SU-DHL-6 (cell line): ENCODE data around the gene FAM210A.

Experiments
- EZH2phosphoT487 ChIP-seq: fragments of 200-600 bp; sonication (generic), shearing (Covaris generic); conservative IDR thresholded peaks from 2 replicates; pipeline ENCODE4 v1.6.1; 2018; ENCODE audit warnings: mild to moderate bottlenecking, antibody characterized with exemption, low read length, moderate library complexity, mixed read lengths
- TF ChIP-seq, protein P1 (sequence below): fragments of 200-600 bp; sonication (generic); IDR thresholded peaks from one replicate; pipeline ENCODE4 v1.5.1; 2017; ENCODE audit warnings: antibody characterized with exemption, mild to moderate bottlenecking, low read length, moderate library complexity; ENCODE audit not compliant: insufficient read depth, poor library complexity, severe bottlenecking

DNA sequence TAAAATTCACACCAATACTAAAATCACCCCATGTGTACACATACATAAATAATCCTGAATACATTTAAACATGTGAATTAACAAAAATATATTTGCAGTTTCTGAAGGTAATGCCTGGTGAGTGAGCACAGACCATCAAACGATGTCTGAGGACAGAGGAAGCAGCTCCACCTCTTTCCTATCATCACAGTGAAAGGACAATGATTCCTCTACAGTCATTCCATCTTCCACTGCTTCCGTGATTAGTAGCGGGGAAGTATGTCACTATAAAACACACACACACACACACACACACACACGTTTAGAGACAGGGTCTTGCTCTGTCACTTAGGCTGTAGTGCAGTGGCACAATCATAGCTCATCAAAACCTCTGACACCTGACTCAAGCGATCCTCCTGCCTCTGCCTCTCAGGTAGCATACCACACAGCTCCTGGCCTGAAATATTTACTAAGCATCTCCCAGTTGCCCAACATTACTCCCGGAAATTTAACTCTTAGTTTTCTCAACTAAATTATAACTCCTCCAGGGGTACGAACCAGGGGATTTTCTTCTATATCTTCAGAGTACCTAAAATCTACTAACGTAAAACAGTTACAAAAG, 12.8 kb downstream of the FAM210A start:
- TF ChIP-seq, protein P1, sequence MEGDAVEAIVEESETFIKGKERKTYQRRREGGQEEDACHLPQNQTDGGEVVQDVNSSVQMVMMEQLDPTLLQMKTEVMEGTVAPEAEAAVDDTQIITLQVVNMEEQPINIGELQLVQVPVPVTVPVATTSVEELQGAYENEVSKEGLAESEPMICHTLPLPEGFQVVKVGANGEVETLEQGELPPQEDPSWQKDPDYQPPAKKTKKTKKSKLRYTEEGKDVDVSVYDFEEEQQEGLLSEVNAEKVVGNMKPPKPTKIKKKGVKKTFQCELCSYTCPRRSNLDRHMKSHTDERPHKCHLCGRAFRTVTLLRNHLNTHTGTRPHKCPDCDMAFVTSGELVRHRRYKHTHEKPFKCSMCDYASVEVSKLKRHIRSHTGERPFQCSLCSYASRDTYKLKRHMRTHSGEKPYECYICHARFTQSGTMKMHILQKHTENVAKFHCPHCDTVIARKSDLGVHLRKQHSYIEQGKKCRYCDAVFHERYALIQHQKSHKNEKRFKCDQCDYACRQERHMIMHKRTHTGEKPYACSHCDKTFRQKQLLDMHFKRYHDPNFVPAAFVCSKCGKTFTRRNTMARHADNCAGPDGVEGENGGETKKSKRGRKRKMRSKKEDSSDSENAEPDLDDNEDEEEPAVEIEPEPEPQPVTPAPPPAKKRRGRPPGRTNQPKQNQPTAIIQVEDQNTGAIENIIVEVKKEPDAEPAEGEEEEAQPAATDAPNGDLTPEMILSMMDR: no peak
- TF ChIP-seq EZH2phosphoT487: no peak
